Measurements from ENCODE around the gene AQP9. TPM values are rescaled to one million over a fixed set of nuclear protein-coding genes. Genes with fewer than 3 reads are reported as not detected.

Gene AQP9
- total RNA-seq, 1 donor from 2014 or later, result 0.13 TPM

- DNase-seq (ENCODE audit: low read depth), result no peak
These were observed 1.9 kb downstream of the AQP9 start for GRCh38 chr15:58139989-58140522.

- no peak for DNase-seq (ENCODE audit: low read depth)
These were observed 3.7 kb downstream of the AQP9 start for GRCh38 chr15:58141894-58142293.

- DNase-seq (ENCODE audit: low read depth), result no peak
These were observed 4.8 kb downstream of the AQP9 start for GRCh38 chr15:58142827-58143461.

- DNase-seq (ENCODE audit: low read depth), result no peak
These were observed 7.4 kb downstream of the AQP9 start for GRCh38 chr15:58145606-58146005.

- DNase-seq (ENCODE audit: low read depth), result no peak
These were observed 8.0 kb downstream of the AQP9 start for GRCh38 chr15:58146211-58146610.

GRCh38 chr15:58146749-58147148 is 8.6 kb downstream of the AQP9 start:
- peak; percentile 38 for DNase-seq (ENCODE audit: low read depth)

- no peak for DNase-seq (ENCODE audit: low read depth)
These were observed 9.0 kb downstream of the AQP9 start for GRCh38 chr15:58147171-58147611.

GRCh38 chr15:58148120-58148519 is 9.9 kb downstream of the AQP9 start:
- no peak for DNase-seq (ENCODE audit: low read depth)

GRCh38 chr15:58148633-58149445 is 10.7 kb downstream of the AQP9 start:
- DNase-seq (ENCODE audit: low read depth), result no peak

GRCh38 chr15:58154769-58155168 is 16.6 kb downstream of the AQP9 start:
- no peak for DNase-seq (ENCODE audit: low read depth)

- DNase-seq (ENCODE audit: low read depth), result no peak
These were observed 21.7 kb downstream of the AQP9 start for GRCh38 chr15:58159827-58160386.

GRCh38 chr15:58161436-58161930 is 23.3 kb downstream of the AQP9 start:
- DNase-seq (ENCODE audit: low read depth), result no peak

- DNase-seq (ENCODE audit: low read depth), result no peak
These were observed 25.8 kb downstream of the AQP9 start for GRCh38 chr15:58163985-58164384.

- no peak for DNase-seq (ENCODE audit: low read depth)
These were observed 26.7 kb downstream of the AQP9 start for GRCh38 chr15:58164926-58165325.

- DNase-seq (ENCODE audit: low read depth), result peak; percentile 65
These were observed 27.5 kb downstream of the AQP9 start for GRCh38 chr15:58165661-58166060.

- DNase-seq (ENCODE audit: low read depth), result no peak
These were observed 29.0 kb downstream of the AQP9 start for GRCh38 chr15:58167095-58167691.

GRCh38 chr15:58169934-58170333 is 31.8 kb downstream of the AQP9 start:
- DNase-seq (ENCODE audit: low read depth), result no peak

- DNase-seq (ENCODE audit: low read depth), result peak; percentile 91
These were observed 33.4 kb downstream of the AQP9 start for GRCh38 chr15:58171476-58172061.

- DNase-seq (ENCODE audit: low read depth), result no peak
These were observed 36.5 kb downstream of the AQP9 start for GRCh38 chr15:58174709-58175108.

- no peak for DNase-seq (ENCODE audit: low read depth)
These were observed 37.8 kb downstream of the AQP9 start for GRCh38 chr15:58175955-58176354.

- no peak for DNase-seq (ENCODE audit: low read depth)
These were observed 40.5 kb downstream of the AQP9 start for GRCh38 chr15:58178668-58179067.

All from myocyte (in vitro differentiated cells).